ENCODE measurements around the gene LRP5.

Gene LRP5

DNA sequence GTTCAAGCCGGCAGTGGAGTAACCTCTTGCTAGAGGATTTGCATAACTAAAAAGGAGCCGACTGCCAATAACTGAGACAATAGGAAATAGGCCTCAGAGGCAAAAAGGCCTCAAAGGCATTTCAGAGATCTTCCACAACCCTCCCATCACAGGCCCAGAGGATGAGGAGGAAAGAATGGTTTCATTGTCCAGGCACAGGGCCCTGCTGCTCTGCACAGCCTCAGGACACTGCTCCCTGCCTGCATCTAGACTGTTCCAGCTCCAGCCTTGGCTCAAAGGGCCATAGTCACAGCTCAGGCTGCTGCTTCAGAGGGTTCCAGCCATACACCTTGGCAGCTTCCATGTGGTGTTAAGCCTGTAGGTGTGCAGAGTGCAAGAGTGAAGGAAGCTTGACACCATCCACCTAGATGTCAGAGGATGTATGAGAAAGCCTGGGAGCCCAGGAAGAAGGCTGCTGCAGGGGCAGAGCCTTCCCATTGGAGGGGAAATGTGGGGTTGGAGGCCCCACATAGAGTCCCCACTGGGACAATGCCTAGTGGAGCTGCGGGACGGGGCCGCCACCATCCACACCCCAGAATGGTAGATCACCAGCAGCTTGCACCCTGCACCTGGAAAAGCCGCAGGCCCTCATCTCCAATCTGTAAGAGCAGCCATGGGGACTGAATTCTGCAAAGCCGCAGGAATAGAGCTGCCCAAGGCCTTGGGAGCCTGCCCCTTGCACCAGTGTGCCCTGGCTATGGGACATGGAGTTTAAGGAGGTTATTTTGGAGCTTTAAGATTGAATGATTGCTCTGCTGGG is 8.2 kb upstream of the LRP5 start:
- intact Hi-C loops (cut with DNase I): no loop called here
- no peak for DNase-seq

DNA sequence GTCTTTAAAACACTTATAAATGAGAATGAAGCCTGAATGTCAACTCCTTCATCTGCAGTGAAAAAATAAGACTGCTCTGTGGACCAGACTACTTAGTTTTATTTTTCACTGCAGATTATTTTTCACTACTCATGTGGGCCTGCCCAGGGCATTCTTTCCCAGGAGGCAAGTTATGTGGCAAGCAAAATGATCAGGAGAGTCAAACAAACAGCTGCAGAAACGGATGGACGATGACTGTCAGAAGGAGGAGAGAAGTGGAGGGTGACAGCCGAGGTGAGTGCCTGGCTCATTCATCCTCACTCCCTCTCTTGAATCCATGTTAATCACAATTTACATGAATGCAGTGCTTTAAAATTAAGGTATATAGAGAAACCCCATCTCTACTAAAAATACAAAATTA is 5.8 kb upstream of the LRP5 start:
- intact Hi-C loops (cut with DNase I): no loop called here
- no peak for DNase-seq

DNA sequence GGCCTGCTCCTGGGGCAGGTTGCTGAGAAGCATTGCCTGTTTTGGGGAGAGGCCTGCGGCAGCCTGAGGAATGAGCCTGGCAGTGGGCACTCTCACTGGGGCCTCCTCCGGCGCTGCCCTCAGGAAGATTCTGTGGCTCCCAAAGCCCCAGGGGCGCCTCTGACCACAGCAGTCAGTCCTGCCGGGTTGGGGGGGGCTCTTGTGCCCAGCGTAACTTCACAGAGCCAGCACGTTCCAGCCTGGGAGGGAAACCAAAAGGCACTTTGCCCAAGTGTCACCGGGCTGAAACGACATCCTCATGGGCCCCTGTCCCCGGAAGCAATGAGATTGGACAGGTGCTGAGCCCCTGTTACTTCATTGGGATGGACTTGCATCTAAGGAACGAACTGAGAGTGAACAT is 4.3 kb upstream of the LRP5 start:
- DNase-seq: peak in 2 of 10 donors; percentile 67 to 75
- intact Hi-C loops (cut with DNase I): no loop called here

DNA sequence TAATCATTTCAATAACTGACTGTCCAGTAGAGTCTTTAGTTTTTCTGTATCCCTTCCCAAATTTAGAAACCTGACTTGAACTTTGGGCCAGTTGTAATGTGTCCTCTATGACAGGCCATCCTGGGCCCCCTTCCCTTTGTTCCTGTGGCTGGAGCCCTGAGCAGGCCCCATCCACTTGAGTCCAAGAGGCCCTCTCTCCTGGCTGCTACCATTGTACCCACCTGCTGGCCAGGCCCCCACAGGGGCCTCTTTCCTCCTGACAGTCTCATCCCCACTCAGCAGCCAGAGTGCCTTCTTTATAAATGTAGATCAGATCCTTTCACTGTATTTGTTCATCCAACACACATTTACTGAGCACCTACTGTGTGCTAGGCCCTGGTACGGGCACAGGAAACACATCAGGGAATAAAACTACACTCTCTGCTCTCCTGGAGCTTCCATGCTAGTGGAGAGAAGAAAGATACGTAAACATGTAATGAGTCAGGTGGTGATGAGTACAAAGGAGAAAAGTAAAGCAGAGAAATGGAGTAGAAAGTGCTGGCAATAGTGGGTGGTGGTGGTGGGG is 2.7 kb upstream of the LRP5 start:
- intact Hi-C loops (cut with DNase I): loop anchor here (5.0 kb wide), 1 partner anchor 73 kb away; no protein-coding TSS in a partner anchor
- DNase-seq: peak in 1 of 10 donors; percentile 9

DNA sequence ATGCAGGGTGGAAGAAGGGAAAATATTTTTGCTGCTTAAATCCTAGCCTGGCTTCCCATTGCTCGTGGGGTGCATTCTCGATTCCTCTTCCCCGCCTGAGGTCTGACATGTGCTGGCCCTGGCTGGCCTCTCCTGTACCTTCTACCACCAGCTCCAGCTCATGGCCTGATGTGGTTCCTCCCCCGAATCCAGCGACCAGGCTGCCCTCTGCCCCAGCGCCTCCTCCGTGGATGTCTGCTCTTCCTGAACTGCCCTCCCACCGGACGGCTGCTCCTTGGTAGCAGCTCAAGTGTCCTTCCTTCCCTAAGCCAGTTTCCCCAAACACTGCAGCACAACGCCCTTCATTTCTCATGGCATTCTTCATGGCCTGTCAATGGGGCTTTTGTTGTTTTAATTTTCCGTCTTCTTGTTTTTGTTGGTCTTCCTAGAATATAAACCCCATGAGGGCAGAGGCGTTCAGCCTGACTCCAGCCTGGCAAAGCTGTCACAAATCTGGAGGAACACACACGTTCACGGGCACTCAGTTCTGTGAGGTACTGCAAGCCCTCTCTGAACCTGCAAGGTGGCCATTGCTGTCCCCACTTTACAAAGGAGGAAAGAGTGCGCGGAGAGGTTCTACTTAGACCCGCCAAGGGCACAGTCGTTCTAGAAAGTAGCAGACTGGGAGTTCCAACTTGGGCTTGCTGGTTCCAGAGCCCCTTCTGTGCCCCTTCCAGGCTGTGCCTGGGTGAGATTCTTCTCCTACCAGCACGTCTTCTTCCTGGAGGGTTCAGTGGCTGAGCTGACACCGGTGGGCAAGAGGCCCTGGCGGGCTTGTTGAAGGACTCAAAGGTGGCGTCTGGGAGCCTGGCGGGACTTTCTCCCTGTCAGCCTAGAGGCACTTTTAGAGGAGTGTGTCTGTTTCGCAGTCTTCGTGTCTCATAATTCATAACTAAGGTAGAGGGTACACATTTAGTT is 953 bp upstream of the LRP5 start:
- intact Hi-C loops (cut with DNase I): loop anchor here (5.0 kb wide), 1 partner anchor 71 kb away; no protein-coding TSS in a partner anchor
- DNase-seq: peak in 2 of 10 donors; percentile 75 to 76

DNA sequence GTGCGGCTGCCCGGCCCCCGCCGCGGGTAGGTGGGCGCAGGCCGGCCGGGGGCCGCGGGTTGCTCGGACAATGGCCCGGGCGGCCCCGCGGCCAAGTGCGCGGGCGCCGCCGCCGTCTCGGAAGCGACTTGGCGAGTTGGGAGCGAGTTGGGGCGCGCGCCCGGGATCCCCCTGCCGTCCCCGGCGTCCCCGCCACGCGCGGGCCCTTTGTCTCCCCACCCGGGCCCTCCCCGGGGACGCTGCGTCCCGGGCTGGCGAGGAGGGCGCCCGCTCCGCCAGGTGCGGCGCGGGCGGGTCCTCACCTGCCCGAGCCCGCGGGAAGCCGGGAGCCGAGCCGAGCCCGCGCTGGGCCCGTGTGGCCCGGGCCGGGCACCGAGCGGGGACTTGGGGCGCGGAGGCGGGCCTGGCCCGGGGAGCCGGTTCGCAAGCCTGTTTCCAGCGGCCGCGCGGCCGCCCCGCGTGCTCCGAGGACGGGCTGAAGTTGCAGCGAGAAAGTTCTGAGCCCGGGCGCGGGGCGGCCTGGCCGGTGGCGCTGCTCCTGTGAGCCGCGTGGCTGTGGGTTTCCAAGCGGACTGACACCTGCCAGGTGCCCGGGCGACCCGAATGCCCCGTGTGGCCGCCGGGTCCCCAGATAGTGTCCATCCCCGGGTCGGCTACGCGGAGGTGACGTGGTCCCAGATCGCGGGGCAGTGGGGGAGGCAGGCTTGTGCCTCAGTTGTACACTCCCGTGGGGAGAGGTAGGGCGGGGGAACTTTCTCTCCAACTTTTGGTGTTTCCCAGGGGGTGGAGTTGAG is 586 bp downstream of the LRP5 start:
- intact Hi-C loops (cut with DNase I): loop anchor here (5.0 kb wide), 1 partner anchor 69 kb away; no protein-coding TSS in a partner anchor
- peak in 3 of 10 donors; percentile 28 to 81 (median 59) for DNase-seq

DNA sequence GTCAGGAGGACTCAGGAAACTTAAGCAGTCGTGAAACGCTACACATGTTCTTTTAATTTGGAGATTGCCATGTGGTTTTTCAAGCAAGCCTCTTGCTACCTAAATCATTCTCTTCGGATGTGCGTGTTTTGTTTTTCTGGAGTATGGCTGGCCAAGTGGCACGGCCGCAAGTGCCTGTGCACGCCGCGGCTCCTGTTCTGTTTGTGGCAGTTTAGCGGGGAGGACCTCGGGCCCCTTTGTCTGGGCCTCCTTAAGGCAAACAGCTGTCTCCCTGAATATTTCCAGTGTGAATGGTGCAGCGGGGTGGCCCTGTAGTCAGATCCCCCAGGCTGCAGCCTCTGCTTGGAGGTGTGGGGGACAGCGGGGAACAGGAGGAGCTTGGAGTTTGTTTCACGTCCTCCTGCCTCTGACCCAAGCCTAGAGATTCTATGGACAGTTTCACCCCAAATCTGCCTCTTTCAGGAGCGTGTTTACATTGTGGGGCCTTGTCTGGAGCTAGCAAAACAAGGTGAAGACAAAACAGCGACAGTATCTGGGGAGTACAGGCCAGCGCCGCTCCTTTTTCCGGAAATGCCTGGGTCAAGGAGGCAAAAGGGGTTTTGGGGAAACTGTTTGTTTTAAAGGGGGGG is 1.3 kb downstream of the LRP5 start:
- DNase-seq: peak in 2 of 10 donors; percentile 47 to 52
- intact Hi-C loops (cut with DNase I): loop anchor here (5.0 kb wide), 1 partner anchor 69 kb away; no protein-coding TSS in a partner anchor

DNA sequence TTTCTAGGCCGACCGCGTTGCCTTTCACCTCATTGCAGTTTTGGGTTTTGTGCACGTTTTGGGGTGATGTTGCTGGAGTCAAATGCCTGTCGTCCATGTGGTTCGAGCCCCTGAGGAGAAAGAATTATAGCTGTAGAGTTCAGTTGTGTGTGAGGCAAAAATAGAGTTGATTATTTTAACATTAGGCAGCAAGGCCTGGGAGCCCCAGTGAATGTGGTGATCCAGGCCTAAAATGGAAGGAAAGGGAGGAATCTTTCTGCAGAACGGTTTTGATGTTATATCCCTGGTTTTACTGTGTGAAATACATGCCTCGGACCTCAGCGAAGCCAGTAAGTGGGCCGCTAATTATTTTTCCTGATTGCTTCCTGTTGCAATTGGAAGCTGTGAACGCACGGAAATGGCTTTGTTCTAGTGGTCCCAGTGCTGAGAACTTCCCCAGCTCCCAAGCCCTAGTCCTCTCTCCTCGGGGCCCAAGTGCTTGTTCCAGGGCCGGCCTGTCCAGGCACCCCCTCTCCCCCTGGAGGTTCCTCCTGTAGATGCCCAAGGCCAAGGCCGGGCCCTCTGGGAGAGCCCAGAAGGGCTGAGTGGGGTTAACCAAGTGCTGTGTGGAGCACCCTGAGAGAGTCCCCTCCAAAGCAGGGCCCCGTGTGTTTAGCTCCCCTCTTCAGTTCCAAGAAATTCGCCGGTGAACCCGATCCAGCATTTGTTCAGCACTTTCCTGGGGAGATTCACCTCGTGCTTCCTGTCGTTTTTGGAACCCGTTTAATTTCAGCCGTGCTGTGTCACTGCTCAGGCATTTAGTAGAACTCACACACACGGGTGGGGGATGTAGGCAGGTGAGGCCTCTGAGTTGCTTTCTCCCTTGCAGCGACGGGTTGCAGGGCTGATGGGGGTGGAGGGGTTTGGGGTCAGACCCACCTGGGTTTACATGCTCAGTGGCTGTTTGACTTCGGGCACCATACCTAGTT is 2.1 kb downstream of the LRP5 start:
- DNase-seq: peak in 2 of 10 donors; percentile 15 to 70
- intact Hi-C loops (cut with DNase I): loop anchor here (5.0 kb wide), 1 partner anchor 68 kb away; no protein-coding TSS in a partner anchor

DNA sequence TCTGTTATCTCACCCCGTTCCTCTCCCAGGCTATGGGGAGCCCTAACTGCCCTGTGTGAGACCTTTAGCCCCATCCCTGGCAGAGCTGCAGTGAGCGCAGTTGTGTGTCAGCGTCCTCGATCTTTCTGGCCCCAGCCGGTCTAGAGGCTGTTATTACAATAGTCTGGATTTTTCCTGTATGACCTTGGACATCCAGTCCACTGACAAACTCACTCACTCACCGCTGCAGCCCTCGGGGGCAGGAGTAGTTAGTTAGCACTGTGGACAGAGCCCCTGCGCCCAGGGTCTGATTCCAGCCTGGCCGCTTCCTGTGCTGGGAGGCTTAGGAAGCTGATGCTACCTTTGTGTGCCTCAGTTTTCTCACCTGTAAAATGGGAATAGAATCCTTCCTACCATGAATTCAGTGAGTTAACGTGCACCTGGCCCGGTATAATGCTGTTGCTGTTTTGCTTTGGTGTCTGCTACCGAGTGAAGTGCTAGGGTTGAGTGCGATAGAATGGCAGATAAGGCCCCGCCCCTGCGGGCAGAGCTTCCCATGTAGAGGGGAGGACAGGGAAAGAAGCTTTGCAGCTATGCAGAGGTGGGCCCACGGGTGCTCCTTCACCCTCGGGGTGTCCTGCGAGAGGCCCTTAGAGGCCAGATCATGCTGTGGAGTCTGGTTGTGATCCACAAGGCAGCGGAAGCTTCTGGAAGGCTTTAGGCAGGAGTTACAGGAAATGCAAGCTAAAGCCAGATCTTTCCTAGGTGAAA is 3.0 kb downstream of the LRP5 start:
- intact Hi-C loops (cut with DNase I): no loop called here
- DNase-seq: peak in 1 of 10 donors; percentile 54

DNA sequence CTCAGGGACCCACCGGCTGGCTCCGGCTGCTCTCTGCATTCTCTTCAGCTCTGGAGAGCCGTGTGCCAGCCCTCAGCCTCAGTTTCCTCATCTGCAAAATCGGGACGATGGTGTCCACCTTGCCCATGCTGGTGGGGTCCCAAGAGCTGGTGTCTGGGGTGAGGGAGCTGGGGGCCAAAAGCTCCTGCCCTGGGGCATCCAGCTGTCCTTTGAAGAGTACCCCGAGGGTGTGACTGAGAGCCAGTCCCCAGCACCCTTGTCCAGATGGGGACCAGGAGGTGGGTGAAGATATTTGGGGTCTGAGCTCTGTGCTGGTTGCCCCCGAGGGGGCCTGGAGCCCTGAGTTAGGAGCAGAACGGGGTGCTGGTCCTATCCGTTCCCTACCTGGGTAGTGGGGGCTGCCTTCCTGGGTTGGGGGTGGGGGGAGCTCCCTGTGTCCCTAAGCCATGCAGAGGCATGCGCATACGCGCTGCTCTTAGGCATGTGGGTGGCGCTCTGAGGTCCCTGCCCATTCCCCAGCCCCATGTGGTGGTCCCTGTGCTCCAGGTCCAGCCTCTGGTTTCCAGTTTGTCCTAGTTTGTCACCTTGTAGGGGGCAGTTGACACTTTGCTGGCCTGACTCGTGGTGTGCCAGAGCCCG is 4.9 kb downstream of the LRP5 start:
- peak in 1 of 10 donors; percentile 74 for DNase-seq
- intact Hi-C loops (cut with DNase I): no loop called here

DNA sequence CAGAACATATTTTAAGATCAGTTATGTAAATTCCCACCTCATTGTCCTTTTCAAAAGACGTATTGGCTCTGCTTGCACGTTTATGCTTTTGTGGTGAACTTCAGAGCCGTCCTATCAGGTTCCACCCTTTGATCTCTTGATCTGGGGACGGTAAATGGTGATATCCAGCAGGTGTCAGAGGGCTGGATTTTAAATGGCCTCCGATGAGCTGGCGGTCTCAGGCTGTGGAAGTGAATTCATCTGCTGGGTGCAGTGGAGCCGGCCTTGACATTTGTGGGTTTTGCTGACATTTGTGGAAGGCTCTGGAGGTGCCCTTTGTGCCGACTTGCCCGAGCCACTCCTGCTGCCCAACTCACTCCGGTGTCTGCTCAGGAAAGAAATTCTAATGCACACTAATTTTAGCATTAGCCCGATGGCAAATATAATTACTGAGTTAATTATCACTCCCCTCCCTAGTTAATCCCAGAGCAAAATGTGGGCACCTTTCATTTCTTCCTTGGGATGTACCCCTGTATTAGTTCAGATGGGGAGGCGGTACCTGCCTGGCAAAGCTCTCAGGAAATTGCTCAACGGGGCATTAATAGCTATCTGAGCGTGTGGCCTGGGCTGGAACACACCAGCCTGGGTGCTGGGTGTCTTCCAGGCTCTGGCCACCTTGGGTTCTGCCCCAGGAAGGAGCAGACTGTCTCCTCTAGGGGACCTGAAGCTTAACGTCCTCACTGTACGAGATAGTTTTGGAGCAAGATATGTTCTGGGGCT is 9.1 kb downstream of the LRP5 start:
- peak in 1 of 10 donors; percentile 38 for DNase-seq
- intact Hi-C loops (cut with DNase I): no loop called here

DNA sequence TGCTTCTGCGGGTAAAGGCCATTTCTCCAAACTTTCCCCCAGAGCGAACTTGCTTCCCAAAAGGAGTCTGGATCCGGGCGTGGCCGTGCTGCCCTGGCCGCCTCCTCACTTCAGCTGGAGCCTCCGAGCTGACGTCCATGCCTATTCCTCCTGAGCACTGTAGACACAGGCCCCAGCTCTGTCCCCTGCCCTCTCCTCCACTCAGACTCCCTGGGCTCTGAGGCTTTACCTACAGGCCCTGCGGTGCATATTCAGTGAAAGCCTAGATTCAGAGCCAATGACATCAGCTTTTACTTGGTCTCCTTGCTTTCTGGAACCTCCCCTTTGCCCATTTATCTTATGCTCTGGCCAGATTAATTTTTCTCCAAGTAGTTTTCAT is 9.7 kb downstream of the LRP5 start:
- intact Hi-C loops (cut with DNase I): no loop called here
- DNase-seq: peak in 1 of 10 donors; percentile 77

DNA sequence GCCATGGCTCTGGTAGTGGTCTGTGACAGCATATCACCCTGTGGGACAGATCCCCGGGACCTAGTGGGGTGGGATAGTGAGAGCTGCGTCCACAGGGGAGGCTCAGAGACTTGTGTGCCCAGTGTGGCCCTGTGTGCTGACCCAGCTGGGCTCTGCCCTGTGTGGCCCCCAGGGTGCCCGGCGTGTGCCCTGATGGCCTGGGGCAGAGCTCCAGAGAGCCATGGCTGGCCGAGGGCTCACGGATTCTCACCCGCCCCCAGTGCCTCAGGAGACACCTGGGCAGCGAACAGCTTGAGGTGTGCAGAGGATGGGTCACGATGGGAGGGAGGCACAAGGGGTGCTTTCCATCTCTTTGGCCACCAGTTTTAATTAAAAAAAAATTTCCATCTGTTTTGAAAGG is 11.8 kb downstream of the LRP5 start:
- intact Hi-C loops (cut with DNase I): no loop called here

DNA sequence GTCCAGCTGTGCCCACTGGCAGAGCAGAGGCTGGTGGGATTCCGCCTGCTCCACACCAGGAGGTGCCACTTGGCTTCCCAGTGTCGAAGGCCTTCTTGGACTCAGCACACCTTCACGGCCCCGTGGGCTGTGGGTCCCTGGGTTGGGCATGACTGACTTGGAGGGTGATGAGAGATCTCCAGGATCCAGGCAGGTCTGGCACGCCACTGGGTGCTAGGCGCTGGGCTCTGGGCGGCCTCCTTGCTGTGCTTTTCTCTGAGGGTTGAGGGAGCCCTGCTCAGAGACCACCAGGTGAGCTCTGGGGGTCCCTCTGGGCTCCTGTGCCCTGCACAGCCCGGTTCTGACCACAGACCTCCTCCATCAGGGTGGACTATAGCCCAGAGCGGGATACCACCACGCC is 12.3 kb downstream of the LRP5 start:
- peak in 1 of 10 donors; percentile 71 for DNase-seq
- intact Hi-C loops (cut with DNase I): no loop called here

More for the DNA sequence above, 11.8 kb downstream of the LRP5 start:
- peak in 1 of 10 donors; percentile 64 for DNase-seq

DNA sequence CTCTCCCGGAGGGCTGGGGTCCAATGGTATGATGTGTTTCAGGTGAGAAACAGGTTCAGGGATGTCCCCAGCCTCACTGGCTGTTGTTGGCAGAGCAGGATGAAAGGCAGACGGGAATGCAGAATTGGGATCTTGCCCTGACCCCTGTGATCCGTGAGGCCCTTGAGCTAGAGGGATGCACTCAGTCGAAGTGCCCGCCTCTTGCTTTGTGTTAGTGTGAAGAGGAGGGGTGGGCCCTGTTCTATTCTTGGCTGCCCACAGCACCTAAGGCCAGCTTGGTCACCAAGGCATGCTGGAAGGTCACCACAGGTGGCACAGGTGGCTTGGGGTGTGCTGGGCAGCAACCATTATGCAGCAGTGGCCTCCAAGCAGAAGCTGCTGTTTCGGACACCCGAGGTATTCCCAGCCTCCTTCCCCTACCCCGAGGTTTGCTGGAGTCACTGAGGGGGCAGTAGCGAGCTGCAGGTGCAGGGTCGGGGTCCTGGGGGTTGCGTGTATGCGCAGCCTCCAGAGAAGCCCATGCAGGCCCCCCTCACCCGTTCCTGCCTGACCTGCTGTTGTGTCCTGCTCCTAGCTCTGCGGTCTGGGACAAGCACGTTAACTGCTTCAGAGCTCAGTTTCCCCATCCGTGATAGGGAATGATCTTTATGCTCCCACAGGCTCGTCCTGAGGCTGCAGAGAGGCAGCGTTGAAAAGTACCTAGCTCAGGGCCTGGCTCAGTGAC is 13.0 kb downstream of the LRP5 start:
- intact Hi-C loops (cut with DNase I): no loop called here
- DNase-seq: peak in 1 of 10 donors; percentile 69

DNA sequence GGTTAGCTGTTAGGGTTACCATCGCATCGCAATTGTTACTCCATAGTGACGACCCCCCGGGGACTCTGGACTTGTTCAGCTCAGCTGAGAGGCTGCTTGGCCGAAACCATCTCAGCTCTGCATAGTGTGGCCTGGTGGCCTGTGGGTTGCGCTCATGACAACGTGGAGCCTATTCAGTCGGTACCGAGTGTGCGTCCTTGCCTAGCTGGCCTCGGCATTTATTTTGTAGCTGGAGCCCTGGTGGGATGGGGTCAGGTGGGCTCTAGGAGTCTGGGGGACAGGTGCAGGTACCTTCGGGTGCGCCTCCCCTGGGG is 13.5 kb downstream of the LRP5 start:
- intact Hi-C loops (cut with DNase I): no loop called here
- DNase-seq: peak in 1 of 10 donors; percentile 68

Data from posterior cingulate gyrus (tissue), 11 donors.